ENCODE results near the gene ZFAND3.
"Not testable (repeated sequence)": the region's sequence is repeated elsewhere in the genome, so short reads cannot be mapped to it uniquely, and the experiment has no call there.

ZFAND3 gene

GRCh38 chr6:38049861-38050397 lies 230.4 kb downstream of the ZFAND3 start:
- DNase-seq (ENCODE audit: low spot score) = not testable (repeated sequence)

- no peak for DNase-seq (ENCODE audit: low spot score)
Observed at GRCh38 chr6:38051819-38052434, 232.4 kb downstream of the ZFAND3 start.

DNA sequence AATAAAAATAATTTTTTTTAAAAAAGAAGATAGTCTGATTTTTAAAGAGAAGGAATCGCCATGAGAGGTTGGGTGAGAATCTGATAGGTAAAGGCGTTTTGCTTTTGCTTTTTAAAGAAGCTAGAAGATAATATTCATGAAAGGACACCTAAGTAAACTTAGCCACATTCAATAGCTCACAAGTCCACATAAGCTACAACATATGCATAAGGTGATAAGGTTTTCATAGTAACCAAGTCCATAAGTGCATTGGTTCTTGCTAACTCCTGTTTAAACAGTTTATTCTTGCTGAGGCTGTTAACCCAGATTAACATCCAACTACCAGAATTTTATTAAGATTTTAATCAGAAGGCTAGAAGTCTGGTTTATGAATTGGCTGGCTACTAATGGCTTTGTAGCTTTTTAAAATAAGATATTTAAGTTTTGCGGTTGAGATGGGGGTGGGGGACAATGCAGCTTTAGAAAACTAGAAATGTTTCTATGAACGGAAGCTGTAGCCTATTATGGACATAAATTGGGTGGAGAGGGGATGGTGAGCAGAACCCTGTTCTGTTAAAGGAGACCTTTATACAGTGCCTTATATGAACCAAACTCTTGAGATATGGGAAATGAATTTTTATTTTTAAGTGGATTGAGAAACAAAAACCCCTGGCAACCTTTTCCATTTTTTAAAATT lies 235.1 kb downstream of the ZFAND3 start:
- DNase-seq (ENCODE audit: low spot score) = peak; percentile 29

DNA sequence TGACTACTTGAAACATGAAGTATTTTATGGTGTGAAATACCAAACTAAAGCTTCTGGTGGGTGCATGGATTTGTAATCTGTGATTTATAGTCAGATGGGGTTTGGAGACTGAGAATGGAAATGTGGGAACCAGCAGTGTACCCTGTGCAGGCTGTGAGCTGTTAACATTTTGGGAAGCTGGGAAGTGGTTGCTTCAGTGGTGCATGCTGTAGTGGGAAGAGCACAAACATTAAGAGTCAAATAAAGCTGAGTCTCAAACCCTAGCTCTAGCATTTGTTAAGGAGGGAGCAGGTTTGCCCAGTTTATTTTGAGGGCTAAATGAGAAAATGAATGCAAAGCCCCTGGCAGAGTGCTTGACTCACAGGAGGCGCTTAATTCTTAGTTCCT lies 235.7 kb downstream of the ZFAND3 start:
- no peak for DNase-seq (ENCODE audit: low spot score)

- no peak for DNase-seq (ENCODE audit: low spot score)
Observed at GRCh38 chr6:38056361-38056760, 236.8 kb downstream of the ZFAND3 start.

DNA sequence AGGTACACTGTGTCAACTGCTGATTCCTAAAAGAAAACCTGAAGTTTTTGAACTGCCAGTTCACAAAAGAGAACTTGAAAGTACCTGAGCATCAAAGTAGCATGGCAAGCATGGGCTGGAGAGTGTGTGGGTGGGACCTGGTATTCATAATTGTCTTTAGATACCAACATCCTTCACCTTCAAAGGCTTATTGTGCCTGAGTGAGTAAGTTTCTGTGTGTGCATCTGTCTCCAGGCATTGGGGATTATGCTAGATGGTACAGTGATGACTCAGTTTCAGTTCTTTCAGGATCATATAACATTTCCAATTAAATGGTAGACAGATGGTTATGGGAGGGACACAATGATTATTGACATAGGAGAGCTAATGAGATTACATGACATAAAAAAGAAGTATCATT lies 238.5 kb downstream of the ZFAND3 start:
- DNase-seq (ENCODE audit: low spot score) = peak; percentile 93

DNA sequence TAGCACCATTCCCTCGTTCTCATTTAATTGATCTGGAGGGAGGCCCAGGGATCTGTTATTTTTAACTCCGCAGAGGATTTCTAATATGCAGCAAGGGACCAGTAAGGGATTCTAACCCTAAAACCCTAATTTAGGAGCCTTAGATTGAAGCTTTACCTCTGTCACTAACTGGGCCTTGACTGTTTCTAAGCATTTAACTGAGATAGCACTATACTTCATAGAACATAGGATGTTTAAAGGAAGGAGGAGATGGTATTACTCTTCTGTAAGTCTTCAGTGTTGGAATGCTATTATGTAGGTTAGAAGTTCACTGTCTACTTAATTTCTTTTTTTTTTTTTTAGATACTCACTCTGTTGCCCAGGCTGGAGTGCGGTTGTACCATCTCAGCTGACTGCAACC lies 242.5 kb downstream of the ZFAND3 start:
- DNase-seq (ENCODE audit: low spot score) = no peak

DNA sequence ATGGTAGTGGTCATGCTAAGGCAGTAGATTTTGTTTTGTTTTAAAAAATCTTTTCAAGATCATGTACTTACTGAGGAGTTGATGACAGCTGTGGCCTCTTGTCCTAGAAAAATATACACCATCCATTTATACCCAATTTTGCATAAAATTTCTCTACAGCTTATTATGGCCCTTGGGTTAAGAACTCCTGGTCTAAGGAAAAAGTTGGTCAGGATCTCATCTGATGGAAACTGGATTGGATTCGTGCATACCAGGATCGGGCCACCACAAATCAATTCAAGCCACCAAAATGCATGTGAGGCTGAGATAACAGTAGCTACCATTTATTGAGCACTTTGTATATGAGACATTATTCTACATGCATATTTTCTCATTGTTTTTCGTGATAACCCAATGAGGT lies 244.4 kb downstream of the ZFAND3 start:
- no peak for DNase-seq (ENCODE audit: low spot score)

GRCh38 chr6:38064431-38064830 lies 244.9 kb downstream of the ZFAND3 start:
- no peak for DNase-seq (ENCODE audit: low spot score)

- no peak for DNase-seq (ENCODE audit: low spot score)
Observed at GRCh38 chr6:38065734-38066305, 246.3 kb downstream of the ZFAND3 start.

- DNase-seq (ENCODE audit: low spot score) = no peak
Observed at GRCh38 chr6:38067263-38067980, 247.9 kb downstream of the ZFAND3 start.

DNA sequence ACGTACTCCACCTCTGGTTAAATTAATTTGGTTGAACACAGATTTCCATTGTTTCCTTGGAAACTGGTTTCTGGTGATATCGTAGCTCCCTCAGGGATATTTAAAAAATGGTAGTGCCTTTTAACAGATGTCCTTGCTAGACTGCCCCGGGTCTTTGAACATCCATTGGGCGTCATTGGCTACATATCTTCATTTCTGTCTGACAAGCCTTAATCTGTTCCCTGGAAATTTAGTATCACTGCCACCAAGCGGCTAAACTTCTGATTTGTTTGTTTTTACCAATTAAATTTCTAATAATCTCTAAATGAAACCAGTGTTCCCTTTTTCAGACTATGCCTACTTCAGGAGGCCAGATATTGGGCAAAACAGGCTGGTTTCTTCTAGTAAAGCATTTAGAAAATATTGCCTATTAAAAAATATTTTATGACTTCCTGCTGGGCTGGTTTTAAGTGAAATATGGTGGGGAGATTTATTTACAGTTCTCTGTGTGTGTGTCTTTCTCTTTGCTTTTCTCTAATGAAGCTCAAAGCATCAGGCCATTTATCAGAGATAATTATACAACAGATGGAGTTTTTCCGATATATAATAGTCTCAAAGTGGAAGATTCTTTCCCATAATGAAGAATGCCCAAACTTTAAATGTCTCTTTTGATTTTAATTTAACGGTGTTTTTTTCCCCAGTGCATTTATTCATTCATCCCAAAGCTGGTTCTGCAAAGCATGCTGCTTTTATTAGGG lies 249.5 kb downstream of the ZFAND3 start:
- DNase-seq (ENCODE audit: low spot score) = peak; percentile 53

DNA sequence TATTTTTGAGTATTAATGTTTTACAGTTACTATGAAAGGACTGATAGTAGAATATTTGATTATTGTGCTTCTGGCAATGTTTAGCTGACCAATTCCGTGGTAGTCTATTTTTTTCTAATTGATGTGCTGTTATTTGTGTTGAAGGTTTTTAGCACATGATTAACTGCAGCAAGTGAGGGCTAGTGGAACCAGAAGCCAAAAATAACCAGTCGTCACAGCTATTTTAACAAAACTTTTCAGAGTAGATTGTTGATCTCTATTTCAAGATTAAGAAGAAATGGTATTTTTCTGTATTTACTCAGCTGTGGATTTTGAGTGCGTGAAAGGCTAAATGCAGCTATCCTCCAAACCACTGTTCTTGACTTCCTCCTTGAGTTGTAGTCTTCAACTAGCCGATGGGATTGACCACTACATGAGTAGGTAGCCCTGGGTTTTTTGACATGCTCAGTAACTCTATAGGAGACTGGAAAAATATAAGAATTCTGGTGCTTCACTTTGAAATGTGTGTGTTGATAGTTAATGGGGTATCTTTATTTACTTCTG lies 258.0 kb downstream of the ZFAND3 start:
- no peak for DNase-seq (ENCODE audit: low spot score)

DNA sequence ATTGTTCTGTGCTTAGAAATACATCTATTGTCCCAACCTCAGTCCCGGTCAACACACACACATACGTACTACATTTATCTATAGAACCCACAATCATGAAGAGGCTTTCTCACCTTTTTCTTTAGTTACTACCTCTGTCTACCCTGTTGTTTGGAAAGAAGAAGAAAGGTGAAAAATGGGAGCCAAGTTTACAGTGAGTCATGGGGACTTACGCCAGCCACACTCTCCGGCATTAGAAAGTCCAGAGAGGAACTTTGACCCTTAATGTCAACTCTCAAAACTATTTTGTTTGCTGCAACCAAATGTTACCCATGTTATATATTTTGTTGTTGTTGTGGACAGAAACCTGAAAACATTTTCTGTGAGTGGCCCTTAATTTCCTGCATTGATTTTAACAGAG lies 259.1 kb downstream of the ZFAND3 start:
- DNase-seq (ENCODE audit: low spot score) = no peak

- no peak for DNase-seq (ENCODE audit: low spot score)
Observed at GRCh38 chr6:38079107-38079506, 259.6 kb downstream of the ZFAND3 start.

DNA sequence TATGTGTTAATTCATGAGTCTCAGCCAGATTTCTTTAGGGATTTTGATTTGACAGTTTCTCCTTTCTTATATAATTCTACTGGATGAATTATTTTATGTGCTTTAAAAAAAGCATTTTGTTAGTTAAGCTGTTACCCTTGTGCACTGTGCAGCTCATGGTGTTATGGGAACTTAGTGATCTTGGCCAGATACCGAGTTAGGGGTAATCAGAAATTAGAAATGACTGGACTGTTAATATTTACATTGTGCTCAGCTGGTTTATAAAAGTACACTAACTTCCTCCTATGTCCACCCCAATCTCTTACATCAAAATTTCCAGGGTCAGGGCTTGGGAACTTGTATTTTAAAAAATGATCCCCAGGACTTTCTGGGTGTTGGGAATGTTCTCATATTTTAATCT lies 260.0 kb downstream of the ZFAND3 start:
- no peak for DNase-seq (ENCODE audit: low spot score)

DNA sequence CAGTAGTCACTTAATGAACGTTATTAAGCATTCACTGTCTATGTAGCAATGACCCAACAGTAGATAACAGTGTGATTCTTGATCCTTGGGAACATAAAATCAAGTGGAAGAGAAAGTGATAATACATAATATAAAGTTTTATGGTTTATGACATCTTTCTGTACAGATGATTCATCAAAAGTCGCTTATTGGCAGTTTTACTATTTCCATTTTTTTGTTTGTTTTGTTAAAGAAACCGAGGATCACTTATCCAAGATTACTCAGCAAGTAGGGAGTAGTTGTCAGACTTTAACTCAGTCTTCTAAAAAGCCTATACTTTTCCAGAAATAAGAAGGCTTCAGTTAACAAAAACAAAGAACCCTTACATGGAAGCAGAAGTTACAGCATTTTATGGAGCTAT lies 260.8 kb downstream of the ZFAND3 start:
- DNase-seq (ENCODE audit: low spot score) = peak; percentile 33

- no peak for DNase-seq (ENCODE audit: low spot score)
Observed at GRCh38 chr6:38080889-38081288, 261.4 kb downstream of the ZFAND3 start.

DNA sequence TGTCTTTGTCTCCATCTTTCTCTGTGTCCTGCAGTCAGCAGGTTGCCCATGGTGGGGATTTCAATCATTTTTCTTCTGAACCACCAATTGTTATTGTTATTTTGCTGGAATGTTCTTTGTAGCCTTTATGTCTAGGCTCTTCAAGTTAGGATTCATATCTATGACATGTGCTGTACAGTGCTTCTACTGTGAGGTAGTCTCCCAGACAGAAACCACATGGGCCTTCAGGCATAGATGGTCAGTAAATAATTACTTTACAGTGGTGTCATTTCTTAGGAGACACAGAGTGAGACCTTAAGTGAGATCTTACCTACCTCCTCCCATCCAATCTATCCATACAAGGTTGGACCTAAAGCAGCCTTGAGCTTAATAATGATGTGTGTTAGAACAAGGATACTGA lies 265.5 kb downstream of the ZFAND3 start:
- no peak for DNase-seq (ENCODE audit: low spot score)

- DNase-seq (ENCODE audit: low spot score) = no peak
Observed at GRCh38 chr6:38086346-38086745, 266.8 kb downstream of the ZFAND3 start.

DNA sequence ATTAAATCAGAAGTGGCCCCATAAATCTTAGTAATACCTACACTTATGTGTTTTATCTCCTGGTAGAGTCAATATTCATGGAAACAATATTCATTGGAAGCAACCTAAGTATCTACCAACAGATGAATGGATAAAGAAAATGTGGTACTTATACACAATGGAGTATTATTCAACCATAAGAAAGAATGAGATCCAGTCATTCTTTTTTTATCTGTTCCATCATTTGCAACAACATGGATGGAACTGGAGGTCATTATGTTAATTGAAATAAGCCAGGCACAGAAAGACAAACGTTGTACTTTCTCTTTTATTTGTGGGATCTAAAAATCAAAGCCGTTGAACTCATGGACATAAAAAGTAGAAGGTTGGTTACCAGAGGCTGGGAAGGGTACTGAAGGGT lies 268.5 kb downstream of the ZFAND3 start:
- no peak for DNase-seq (ENCODE audit: low spot score)

GRCh38 chr6:38088829-38089228 lies 269.3 kb downstream of the ZFAND3 start:
- DNase-seq (ENCODE audit: low spot score) = no peak
